H1 (cell line): ENCODE results near the gene ENO2.

Experiments used
- BRCA1 ChIP-seq: IDR thresholded peaks from 2 replicates; pipeline ENCODE4 v1.6.1; 2012; ENCODE audit warnings: low read depth, low read length, improper control_type of control experiment
- CHD2 ChIP-seq: IDR thresholded peaks from 2 replicates; pipeline ENCODE4 v1.6.1; 2012; ENCODE audit warnings: low read length, improper control_type of control experiment
- CTCF ChIP-seq, 3 experiments: IDR thresholded peaks; 1 replicate in 2 of 3; 2 replicates in 1 of 3; pipeline versions ENCODE4 v1.5.1 to v1.6.1; 2011; ENCODE audit warnings: low read length in 3 of 3, mild to moderate bottlenecking in 3 of 3, inconsistent platforms in 2 of 3, low read depth in 1 of 3, moderate library complexity in 1 of 3; ENCODE audit not compliant: insufficient read depth in 1 of 3; ENCODE audit errors: control extremely low read depth in 1 of 3
- EGR1 ChIP-seq: IDR thresholded peaks from 2 replicates; pipeline ENCODE4 v1.6.1; 2011; ENCODE audit warnings: low read depth, low read length, borderline replicate concordance
- GABPA ChIP-seq: IDR thresholded peaks from 2 replicates; pipeline ENCODE4 v1.6.1; 2011; ENCODE audit warnings: mild to moderate bottlenecking, low read length, moderate library complexity, borderline replicate concordance; ENCODE audit not compliant: insufficient read depth
- KDM4A ChIP-seq: IDR thresholded peaks from one replicate; pipeline ENCODE4 v1.7.1; 2012; ENCODE audit warnings: low read depth, mild to moderate bottlenecking, moderate library complexity, low read length, inconsistent platforms; ENCODE audit not compliant: severe bottlenecking
- SAP30 ChIP-seq: fragments of 300-600 bp; sonication (generic); IDR thresholded peaks from 2 replicates; pipeline ENCODE4 v1.7.1; 2012; ENCODE audit warnings: low read length, moderate library complexity, mild to moderate bottlenecking, inconsistent platforms; ENCODE audit not compliant: insufficient read depth, insufficient replicate concordance
- TEAD4 ChIP-seq: IDR thresholded peaks from 2 replicates; pipeline ENCODE4 v1.6.1; 2012; ENCODE audit warnings: low read depth, low read length, inconsistent platforms, mixed read lengths
- TF ChIP-seq, protein P1 (sequence below): IDR thresholded peaks from 2 replicates; pipeline ENCODE4 v1.6.1; 2012; ENCODE audit warnings: low read length, inconsistent platforms
- TF ChIP-seq, protein P2 (sequence below): IDR thresholded peaks from 2 replicates; pipeline ENCODE4 v1.6.1; 2011; ENCODE audit warnings: low read depth, mild to moderate bottlenecking, low read length; ENCODE audit not compliant: insufficient read depth

GRCh38 chr12:6868211-6869048 lies 46.0 kb upstream of the ENO2 start:
- TF ChIP-seq, protein P1, sequence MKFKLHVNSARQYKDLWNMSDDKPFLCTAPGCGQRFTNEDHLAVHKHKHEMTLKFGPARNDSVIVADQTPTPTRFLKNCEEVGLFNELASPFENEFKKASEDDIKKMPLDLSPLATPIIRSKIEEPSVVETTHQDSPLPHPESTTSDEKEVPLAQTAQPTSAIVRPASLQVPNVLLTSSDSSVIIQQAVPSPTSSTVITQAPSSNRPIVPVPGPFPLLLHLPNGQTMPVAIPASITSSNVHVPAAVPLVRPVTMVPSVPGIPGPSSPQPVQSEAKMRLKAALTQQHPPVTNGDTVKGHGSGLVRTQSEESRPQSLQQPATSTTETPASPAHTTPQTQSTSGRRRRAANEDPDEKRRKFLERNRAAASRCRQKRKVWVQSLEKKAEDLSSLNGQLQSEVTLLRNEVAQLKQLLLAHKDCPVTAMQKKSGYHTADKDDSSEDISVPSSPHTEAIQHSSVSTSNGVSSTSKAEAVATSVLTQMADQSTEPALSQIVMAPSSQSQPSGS: no peak
- no peak for TF ChIP-seq BRCA1
- no peak for TF ChIP-seq TEAD4
- TF ChIP-seq CHD2: no peak
- TF ChIP-seq, protein P2, sequence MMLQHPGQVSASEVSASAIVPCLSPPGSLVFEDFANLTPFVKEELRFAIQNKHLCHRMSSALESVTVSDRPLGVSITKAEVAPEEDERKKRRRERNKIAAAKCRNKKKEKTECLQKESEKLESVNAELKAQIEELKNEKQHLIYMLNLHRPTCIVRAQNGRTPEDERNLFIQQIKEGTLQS: no peak
- no peak for TF ChIP-seq KDM4A
- TF ChIP-seq EGR1: no peak
- TF ChIP-seq SAP30: no peak
- TF ChIP-seq CTCF (IDR thresholded peaks at IDR 0.05; ENCODE audit: control extremely low read depth in 1 of 3, insufficient read depth in 1 of 3, low read depth in 1 of 3, low read length in 3 of 3): peak in 1 of 3 experiments; percentile 28; a peak in 1 of 4 replicates
- TF ChIP-seq GABPA: no peak
